Tibial nerve (tissue), 4 donors: ENCODE results near the gene SPATC1L. TPM values are rescaled to one million over a fixed set of nuclear protein-coding genes. Genes with fewer than 3 reads are reported as not detected.

Experiments
- DNase-seq, 2 donors: peaks; one replicate each; pipeline ENCODE4 v3.0.0-alpha.2; 2019; ENCODE audit warnings: low spot score in 2 of 2
- H3K27ac ChIP-seq, 4 donors: fragments of 200-600 bp; sonication (generic) in 3 of 4; one replicate each; pipeline ENCODE4 v1.5.1; 2017 to 2019; ENCODE audit warnings: mild to moderate bottlenecking in 1 of 4
- H3K27me3 ChIP-seq, 2 donors: fragments of 200-600 bp; sonication (generic) in 1 of 2; one replicate each; pipeline versions ENCODE4 v1.5.1 to v1.6.0; 2017 to 2019
- H3K36me3 ChIP-seq, 3 donors: fragments of 200-600 bp; sonication (generic); one replicate each; pipeline ENCODE4 v1.5.1; 2018 to 2019
- H3K4me1 ChIP-seq, 4 donors: fragments of 200-600 bp; sonication (generic) in 3 of 4; one replicate each; pipeline ENCODE4 v1.5.1; 2017 to 2019
- H3K4me3 ChIP-seq, 4 donors: fragments of 200-600 bp; sonication (generic) in 3 of 4; one replicate each; pipeline ENCODE4 v1.5.1; 2017 to 2019; ENCODE audit warnings: mild to moderate bottlenecking in 1 of 4, moderate library complexity in 1 of 4
- H3K9me3 ChIP-seq, 4 donors: fragments of 200-600 bp; sonication (generic) in 3 of 4; one replicate each; pipeline ENCODE4 v1.5.1; 2017 to 2019
- CTCF ChIP-seq, 5 experiments: fragments of 200-600 bp in 3 of 5; fragments of 450-650 bp in 2 of 5; sonication (generic) in 3 of 5; IDR thresholded peaks; one replicate each; pipeline ENCODE4 v1.5.1; 2016 to 2019; ENCODE audit warnings: antibody characterized with exemption in 5 of 5, mild to moderate bottlenecking in 3 of 5, moderate library complexity in 2 of 5
- EP300 ChIP-seq, 2 donors: sonication (generic); formaldehyde crosslinking; IDR thresholded peaks; one replicate each; pipeline ENCODE4 v1.6.1; 2017; ENCODE audit warnings: antibody characterized with exemption in 2 of 2, mild to moderate bottlenecking in 1 of 2
- POLR2A ChIP-seq, 2 donors: fragments of 450-650 bp; IDR thresholded peaks; one replicate each; pipeline ENCODE4 v1.6.1; 2017; ENCODE audit warnings: antibody characterized with exemption in 2 of 2, mild to moderate bottlenecking in 2 of 2, moderate library complexity in 2 of 2
- WGBS, 2 donors: methylation state at CpG; one replicate each; pipeline ENCODE4 v1.1.5; 2018; 5-methylcytosine and 5-hydroxymethylcytosine counted together
- total RNA-seq, 4 donors: library from RNA; depleted of rRNA; stranded (reverse); fragments of >200 nt; gene quantifications; one replicate each; pipeline ENCODE4 v1.1.0, GENCODE V29; 2016

Gene SPATC1L
- total RNA-seq, 4 donors from 2014 or later = 4.5 to 12.9 (median 8.0) TPM

- TF ChIP-seq CTCF (IDR thresholded peaks at IDR 0.05) (no peak), POLR2A (IDR thresholded peaks at IDR 0.05) (no peak), EP300 (IDR thresholded peaks at IDR 0.05) (no peak)
- Histone ChIP-seq H3K4me1 (peaks cover 0 to 11% (median 5%) of the 10 kb centered on the region in 4 donors), H3K4me3 (peak overlapping the region in 1 of 4 donors; percentile 8), H3K27me3 (peaks cover 0 to 10% of the 10 kb centered on the region in 2 donors), H3K9me3 (no peaks in the 10 kb centered on the region), H3K27ac (no peak overlapping the region), H3K36me3 (no peaks in the 10 kb centered on the region)
- 45 to 61% methylated on average over 10 of the region's 18 CpGs for WGBS, 2 donors
- DNase-seq = no peak
These were observed 31.4 kb downstream of the SPATC1L start for GRCh38 chr21:46152927-46153246.

- H3K4me1 ChIP-seq = peaks cover 0 to 11% (median 5%) of the 10 kb centered on the region in 4 donors
- TF ChIP-seq POLR2A (IDR thresholded peaks at IDR 0.05) = no peak
- H3K9me3 ChIP-seq = no peaks in the 10 kb centered on the region
- H3K4me3 ChIP-seq = no peak overlapping the region
- DNase-seq = no peak
- no peak overlapping the region for H3K27ac ChIP-seq
- 79 to 86% methylated on average over 42 to 43 of the region's 45 CpGs for WGBS, 2 donors
- peaks cover 0 to 10% of the 10 kb centered on the region in 2 donors for H3K27me3 ChIP-seq
- no peaks in the 10 kb centered on the region for H3K36me3 ChIP-seq
These were observed 32.0 kb downstream of the SPATC1L start for GRCh38 chr21:46151989-46152926.

- H3K36me3 ChIP-seq = no peaks in the 10 kb centered on the region
- DNase-seq = peak in 1 of 2 donors; percentile 8
- H3K27ac ChIP-seq = no peak overlapping the region
- no peaks in the 10 kb centered on the region for H3K9me3 ChIP-seq
- peaks cover 0 to 10% of the 10 kb centered on the region in 2 donors for H3K27me3 ChIP-seq
- 83 to 85% methylated on average over 33 to 45 of the region's 47 CpGs for WGBS, 2 donors
- no peak for TF ChIP-seq CTCF (IDR thresholded peaks at IDR 0.05)
- TF ChIP-seq POLR2A (IDR thresholded peaks at IDR 0.05) = no peak
- TF ChIP-seq EP300 (IDR thresholded peaks at IDR 0.05) = no peak
- H3K4me3 ChIP-seq = no peak overlapping the region
- peaks cover 0 to 11% (median 5%) of the 10 kb centered on the region in 4 donors for H3K4me1 ChIP-seq
These were observed 32.8 kb downstream of the SPATC1L start for GRCh38 chr21:46151261-46151988.

- 68 to 78% methylated on average over 22 to 24 of the region's 24 CpGs for WGBS, 2 donors
- H3K4me1 ChIP-seq = peaks cover 0 to 11% (median 5%) of the 10 kb centered on the region in 4 donors
- no peak overlapping the region for H3K4me3 ChIP-seq
- no peak for TF ChIP-seq POLR2A (IDR thresholded peaks at IDR 0.05)
- no peak for TF ChIP-seq EP300 (IDR thresholded peaks at IDR 0.05)
- no peak for TF ChIP-seq CTCF (IDR thresholded peaks at IDR 0.05)
- H3K9me3 ChIP-seq = no peaks in the 10 kb centered on the region
- H3K27ac ChIP-seq = no peak overlapping the region
- H3K27me3 ChIP-seq = peaks cover 0 to 10% of the 10 kb centered on the region in 2 donors
- DNase-seq = peak in 1 of 2 donors; percentile 11
- H3K36me3 ChIP-seq = no peaks in the 10 kb centered on the region
These were observed 33.7 kb downstream of the SPATC1L start for GRCh38 chr21:46150491-46151121.

GRCh38 chr21:46150073-46150472 lies 34.2 kb downstream of the SPATC1L start:
- TF ChIP-seq EP300 (IDR thresholded peaks at IDR 0.05) = no peak
- TF ChIP-seq POLR2A (IDR thresholded peaks at IDR 0.05) = no peak
- no peak for TF ChIP-seq CTCF (IDR thresholded peaks at IDR 0.05)
- Histone ChIP-seq H3K9me3 (no peaks in the 10 kb centered on the region), H3K36me3 (no peaks in the 10 kb centered on the region), H3K27me3 (peaks cover 0 to 10% of the 10 kb centered on the region in 2 donors), H3K4me1 (peaks cover 0 to 11% (median 5%) of the 10 kb centered on the region in 4 donors), H3K27ac (no peak overlapping the region), H3K4me3 (no peak overlapping the region)
- WGBS, 2 donors = 72 to 75% methylated on average over 18 to 19 of the region's 19 CpGs
- peak in 1 of 2 donors; percentile 9 for DNase-seq
